GM18870 (cell line): Measurements from ENCODE around the gene MMS19.
"Not testable (repeated sequence)": the region's sequence is repeated elsewhere in the genome, so short reads cannot be mapped to it uniquely, and the experiment has no call there.

Source experiments
- ATAC-seq: cut with Tn5 transposase; IDR thresholded peaks from one replicate; pipeline ENCODE4 v1.9.1; 2021; ENCODE audit warnings: moderate library complexity; ENCODE audit not compliant: unreplicated experiment

The MMS19 gene

DNA sequence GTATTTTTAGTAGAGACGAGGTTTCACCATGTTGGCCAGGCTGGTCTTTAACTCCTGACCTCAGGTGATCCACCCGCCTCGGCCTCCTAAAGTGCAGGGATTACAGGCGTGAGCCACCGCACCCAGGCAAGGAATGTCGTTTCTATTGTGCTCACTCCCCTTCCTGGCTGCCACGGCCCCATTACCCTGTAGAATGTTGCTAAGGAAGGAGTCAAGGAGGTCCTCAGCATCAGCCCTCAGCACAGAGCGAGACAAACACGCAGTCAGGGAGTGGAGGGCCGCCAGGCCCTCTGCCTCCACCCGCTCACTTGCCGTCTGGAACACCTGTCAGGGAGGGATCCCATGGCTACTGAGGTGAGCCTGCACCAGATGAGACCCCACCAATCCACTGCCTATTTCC is 29.4 kb downstream of the MMS19 start:
- not testable (repeated sequence) for ATAC-seq

DNA sequence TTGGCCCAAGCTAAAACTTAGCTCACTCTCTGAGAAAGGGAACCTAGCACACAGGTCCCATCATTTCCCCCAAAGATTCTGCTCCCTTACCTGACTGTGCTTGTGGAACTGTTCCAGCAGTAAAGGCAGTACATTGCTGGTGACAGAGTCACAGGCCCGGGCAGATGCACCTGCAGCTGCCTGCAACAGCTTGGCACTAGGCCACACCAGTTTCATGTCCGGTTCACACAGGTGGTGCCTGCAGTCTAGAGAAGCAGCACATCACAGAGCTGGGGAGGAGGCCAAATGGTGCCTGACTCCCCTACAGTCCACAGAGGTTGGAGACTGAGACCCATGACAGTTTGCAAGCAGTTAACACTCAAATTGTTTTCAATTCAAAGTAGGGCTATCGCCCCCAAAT is 30.1 kb downstream of the MMS19 start:
- ATAC-seq, result no peak

DNA sequence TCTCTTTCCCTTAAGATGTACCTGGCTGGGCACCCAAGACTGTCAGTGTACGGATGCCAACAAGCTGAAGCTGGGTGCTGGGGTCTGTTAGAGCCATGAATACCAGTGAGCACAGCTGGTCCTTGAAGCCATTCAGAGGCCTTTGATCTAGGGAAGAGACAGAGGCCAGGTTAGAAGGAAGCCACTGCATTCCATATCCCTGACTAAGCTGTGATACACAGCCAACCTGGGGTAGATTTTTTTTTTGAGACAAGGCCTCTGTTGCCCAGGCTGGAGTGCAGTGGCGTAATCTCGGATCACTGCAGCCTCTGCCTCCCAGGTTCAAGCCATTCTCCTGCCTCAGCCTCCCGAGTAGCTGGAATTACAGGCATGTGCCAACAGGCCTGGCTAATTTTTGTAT is 31.5 kb downstream of the MMS19 start:
- ATAC-seq, result no peak

DNA sequence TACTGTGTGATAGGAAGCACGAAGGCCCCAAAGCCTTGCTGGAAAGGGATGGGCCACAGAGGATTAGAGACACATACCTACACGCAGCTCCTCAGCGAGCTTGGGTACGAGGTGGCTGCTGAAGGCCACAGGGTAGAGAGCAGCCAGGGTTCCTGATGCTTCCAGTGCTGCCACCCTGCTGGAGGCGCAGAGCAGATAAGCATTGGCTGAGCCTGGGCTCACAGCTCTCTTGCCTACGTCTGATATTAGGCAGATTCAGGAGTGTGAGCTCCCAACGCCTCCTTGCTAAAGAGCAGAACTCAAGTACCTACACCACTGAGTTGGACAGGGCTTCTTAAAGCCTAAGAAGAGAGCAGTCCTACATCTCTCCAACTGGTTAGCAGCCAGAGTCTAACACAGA is 32.2 kb downstream of the MMS19 start:
- ATAC-seq, result no peak

- no peak for ATAC-seq
Measured at GRCh38 chr10:97464226-97464625, 34.0 kb downstream of the MMS19 start.

GRCh38 chr10:97463363-97464132 is 34.7 kb downstream of the MMS19 start:
- ATAC-seq, result no peak

DNA sequence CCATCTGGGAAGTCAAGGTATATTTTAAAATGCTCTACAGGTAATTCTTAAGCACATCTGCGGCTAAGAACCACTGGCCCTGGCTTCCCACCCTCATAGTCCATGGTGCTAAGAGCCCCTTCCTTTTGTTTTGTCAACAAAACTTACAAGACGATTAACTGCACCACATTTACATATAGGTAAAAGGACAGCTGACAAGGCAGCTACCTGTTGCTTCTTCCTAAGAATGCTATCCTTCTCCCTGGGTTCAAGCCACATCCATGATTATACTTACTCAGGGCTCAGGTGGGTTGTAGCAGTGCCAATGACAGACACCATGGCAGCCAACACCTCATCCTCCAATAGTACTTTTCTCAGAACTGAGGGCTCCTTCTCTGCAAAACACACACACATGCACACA is 35.9 kb downstream of the MMS19 start:
- ATAC-seq, result no peak

DNA sequence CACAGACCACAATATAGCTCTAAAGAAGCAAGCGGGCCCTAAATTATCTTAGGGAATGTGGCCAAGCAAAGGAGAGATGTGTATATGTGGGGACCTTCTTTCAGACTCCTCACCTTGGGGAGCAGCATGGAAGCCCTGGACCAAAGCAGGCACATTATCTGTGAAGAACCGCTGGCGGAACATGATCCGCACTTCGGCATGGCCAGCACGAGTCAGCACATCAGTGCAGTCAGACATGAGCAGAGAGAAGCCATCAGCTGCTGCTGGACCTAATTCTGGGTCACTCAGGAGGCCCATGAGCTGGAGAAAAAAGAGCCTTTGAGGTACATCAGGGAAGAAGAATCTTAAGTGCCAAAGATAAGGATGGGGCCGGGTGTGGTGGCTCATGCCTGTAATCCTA is 38.3 kb downstream of the MMS19 start:
- ATAC-seq, result no peak

DNA sequence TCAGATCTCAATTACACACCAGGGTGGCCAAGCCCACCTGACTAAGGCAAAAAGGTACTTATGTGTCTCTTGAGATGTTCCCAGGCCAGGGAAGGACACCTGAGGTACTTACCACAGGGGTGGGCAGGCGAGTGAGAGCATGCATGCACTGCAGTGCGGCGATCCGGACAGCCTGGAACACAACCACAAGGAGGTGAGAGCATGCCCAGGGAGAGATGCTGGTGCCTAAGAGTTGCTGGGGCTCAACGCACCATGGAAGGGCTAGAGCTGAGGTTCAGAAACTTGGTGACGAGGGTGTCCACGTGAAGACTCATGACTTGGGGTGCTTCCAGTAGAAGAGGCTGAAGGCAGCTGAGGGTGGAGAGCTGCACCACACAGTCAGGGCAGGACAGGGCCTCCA is 39.1 kb downstream of the MMS19 start:
- no peak for ATAC-seq

DNA sequence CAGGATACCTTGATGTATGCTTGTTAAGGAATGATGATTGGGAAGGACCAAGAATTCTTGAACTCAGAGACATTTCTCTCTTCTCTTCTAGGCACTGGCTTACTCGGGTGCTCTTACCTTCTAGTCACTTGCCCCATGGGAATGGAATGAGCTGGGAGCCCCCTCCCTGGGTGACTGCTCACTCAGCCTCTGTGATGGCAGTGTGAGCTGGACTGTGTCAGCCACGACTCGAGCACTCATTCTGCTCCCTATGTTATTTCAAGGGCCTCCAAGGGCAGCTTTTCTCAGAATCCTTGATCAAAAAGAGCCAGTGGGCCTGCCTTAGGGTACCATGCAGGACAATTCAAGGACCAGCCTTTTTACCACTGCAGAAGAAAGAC is 41.5 kb downstream of the MMS19 start:
- no peak for ATAC-seq

DNA sequence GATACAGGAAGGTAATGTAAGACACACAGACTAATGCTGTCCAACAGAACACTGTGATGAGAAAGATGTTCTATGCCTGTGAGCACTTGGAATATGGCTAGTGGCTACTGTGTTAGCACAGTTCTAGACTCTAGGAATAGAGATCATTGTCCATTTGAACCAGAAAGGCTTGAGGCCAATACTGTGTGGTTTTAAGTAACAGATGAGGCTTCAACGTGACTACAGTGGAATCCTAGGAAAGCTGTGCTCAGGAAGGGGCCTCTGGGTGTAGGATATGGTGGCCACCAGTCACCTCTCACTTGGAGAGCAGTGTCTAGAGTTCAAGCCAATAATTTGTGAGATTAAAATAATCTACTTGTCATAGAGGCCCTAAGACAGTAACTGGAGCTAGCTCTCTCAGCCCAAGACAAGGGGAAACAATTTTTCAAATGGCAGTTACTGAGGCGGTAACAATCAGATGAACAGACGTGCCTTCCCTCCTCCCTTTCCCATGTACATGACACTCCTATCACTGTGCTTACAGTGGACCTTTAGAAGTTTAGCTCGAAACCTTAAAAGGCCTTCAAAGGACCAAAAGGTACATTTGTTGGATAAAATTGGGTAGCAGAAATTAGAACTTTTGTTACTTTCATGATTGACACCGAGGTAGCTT is 42.1 kb downstream of the MMS19 start:
- no peak for ATAC-seq

DNA sequence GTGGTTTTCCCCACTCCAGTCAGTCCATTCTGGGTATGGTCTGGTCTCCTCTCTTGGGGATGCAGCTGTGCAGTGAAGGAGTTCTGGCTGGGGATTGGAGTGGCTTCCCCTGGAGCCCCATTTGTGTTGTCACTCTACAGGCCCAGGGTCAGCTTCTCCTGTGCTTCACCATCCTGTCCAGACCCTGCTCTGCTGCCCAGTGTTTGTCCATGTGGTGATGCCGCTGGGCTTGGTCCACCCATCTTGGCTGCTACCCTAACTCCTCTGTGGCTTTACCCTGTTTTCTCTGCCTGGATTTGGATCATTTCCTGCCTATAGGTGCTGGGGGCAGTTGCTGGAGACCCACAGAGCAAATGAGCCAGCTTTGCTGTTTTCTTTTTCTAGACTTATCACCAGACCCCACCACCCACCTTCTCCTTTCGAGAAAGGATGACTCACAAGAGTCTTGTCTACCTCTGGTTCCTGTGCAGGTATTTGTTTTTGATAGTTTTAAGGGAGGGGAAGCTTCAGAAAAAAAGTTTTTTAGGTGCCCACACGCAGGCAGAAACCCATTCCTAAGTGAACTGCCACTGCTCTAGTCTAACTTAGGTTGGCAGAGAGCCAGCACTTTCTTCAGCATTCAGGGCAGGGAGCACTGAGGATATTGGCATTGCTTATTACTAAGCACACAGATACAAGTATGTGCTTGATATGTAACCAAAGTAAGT is 43.7 kb downstream of the MMS19 start:
- no peak for ATAC-seq

GRCh38 chr10:97452352-97452751 is 45.9 kb downstream of the MMS19 start:
- no peak for ATAC-seq

DNA sequence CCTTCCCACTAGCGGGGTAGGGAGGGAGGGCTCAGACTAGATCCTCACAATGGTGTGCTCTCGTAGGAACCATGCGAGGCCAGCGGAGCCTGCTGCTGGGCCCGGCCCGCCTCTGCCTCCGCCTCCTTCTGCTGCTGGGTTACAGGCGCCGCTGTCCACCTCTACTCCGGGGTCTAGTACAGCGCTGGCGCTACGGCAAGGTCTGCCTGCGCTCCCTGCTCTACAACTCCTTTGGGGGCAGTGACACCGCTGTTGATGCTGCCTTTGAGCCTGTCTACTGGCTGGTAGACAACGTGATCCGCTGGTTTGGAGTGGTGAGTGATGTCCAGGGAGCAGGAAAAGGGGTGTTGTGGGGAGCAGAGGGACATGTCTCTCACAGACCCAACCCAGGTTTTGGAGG is 46.6 kb downstream of the MMS19 start:
- ATAC-seq, result no peak

DNA sequence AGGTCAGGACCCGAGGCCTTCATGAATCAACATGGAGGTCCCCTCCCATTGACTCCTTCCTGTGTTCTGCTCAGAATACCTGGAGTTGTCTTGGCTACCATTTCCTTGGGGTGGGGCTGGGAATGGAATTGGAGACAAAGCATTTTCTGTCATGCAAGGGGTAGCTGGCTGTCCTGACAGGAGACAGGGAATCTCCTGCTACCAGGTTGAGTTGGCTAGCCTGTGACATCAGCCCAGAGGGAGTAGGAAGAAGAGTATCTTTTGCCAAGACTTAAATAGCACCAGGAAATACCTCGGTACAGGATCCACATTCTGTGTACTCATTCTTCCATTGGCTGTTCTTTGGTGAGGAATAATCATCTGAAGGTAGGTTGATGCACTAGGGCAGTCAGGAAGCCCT is 47.4 kb downstream of the MMS19 start:
- no peak for ATAC-seq

GRCh38 chr10:97445722-97446639 is 52.2 kb downstream of the MMS19 start, which contains the start of the genes EXOSC1 and ZDHHC16:
Gene EXOSC1, minus strand, starts transcription at chr10:97446006. Its CDS starts 21 bp downstream, at chr10:97445985.
Gene ZDHHC16, plus strand, starts transcription at chr10:97446175. Its CDS starts 5,501 bp downstream, at chr10:97451676.
- peak; percentile 94 for ATAC-seq

GRCh38 chr10:97445357-97445721 is 52.9 kb downstream of the MMS19 start:
- ATAC-seq, result no peak

DNA sequence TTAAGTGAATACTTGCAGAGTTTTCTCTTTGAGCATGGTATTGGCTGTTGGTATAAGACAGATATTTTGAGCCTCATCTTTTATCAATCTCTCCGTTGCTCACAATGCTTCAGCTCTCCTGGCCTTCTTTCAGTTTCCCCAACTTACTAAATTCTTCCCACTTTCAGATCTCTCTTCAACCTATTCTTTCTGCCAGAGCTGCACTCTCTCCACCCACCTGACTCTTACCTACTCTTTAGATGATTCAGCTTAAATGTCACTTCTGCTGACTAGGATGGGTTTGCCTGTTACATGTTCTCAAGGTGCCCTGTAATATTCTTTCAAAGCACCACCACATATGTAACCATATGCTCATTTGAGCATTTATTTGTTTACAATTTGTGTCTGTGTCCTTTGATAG is 54.0 kb downstream of the MMS19 start:
- no peak for ATAC-seq

DNA sequence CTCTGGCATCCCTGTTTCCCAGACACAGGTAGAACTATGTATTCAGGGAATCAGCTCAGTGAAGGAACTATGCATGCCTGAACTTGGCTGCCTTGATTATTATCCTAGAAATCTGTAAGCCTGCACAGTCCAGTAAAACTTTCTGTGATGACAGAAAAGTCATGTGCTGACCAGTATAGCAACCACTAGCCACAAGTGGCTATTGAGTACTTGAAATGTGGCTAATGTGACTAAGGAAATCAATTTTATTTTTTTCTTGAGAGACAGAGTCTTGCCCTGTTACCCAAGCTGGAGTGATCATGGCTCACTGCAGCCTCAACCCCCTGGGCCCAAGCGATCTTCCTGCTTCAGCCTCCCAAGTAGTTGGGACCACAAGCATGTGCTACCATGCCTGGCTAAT is 55.9 kb downstream of the MMS19 start:
- ATAC-seq, result no peak

DNA sequence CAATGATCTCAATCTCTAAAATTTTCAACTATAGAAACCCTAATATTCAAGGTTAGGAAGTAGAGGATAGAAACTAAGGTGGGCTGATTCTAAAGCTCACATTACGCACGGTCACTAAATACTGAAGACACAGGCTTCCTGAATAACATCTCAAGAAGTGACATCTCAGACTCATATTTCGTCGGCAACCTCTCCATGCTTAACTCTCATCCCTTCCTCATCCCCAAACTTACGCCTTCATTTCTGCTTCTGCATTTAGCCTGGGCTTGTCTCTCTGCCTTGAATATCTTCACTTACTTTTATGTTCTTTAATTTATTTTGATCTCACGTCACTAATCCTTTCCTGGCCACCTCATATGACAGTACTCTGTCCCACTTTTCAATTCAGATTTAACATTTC is 63.0 kb downstream of the MMS19 start:
- no peak for ATAC-seq

DNA sequence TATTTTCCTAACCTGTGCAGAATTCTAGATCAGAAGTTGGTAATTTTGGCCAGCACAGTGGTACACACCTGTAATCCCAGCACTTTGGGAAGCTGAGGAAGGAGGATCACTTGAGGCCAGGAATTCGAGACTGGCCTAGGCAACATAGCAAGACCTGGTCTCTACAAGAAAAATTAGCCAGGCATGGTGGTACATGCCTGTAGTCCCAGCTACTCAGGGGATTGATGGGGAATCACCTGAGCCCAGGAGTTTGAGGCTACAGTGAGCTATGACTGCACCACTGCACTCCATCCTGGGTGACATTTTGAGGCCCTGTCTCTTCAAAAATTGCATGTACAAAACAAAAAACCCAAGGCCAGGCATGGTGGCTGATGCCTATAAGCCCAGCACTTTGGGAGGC is 63.7 kb downstream of the MMS19 start:
- no peak for ATAC-seq
